Measurements from ENCODE around the gene SMAD2.

DNA sequence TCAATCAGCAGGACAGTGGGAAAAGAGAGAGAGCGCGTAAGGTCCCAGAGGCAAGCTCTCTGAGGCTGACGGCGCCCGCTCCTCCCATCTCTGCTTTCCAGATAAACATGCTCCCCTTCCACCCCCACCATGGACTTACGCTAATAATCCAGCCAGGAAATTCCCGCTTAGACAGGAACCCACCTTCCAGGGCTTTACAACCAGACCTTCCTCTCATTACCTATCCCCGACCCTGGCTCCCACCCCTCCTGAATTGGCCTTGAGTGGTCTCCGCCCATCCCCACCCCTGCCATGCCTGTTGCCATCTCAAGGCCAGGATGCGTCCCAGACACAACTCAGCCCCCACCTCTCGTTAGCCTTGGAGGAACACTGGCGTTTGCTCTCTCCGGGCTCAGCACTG, 131.1 kb downstream of the SMAD2 start:
- TF ChIP-seq EZH2phosphoT487 (IDR thresholded peaks at IDR 0.05; ENCODE audit: insufficient read depth, low read depth) (no peak), EZH2 (IDR thresholded peaks at IDR 0.05; ENCODE audit: insufficient read depth, poor library complexity, severe bottlenecking) (no peak)

Data from GM23248 (cell line).